GM23338 (cell line): ENCODE data around the gene PDCD4. TPM values are rescaled to one million over a fixed set of nuclear protein-coding genes. Genes with fewer than 3 reads are reported as not detected.
A peak's percentile ranks its signal among the peaks of the same experiment; 100 is the strongest.

Experiments
- ATAC-seq: fragments of 200-7000 bp; cut with Tn5 transposase; 3 replicates; pipeline ENCODE4 v1.9.1; 2020
- DNase-seq: peaks from one replicate; pipeline ENCODE4 v3.0.0-alpha.2; 2015; ENCODE audit warnings: low spot score
- H2AFZ ChIP-seq: fragments of 200-600 bp; sonication (generic); 2 replicates; pipeline ENCODE4 v1.8.0; 2016; ENCODE audit warnings: antibody characterized with exemption, mild to moderate bottlenecking, moderate library complexity
- H3F3A ChIP-seq: fragments of 200-600 bp; sonication (generic); replicated peaks from 2 replicates; pipeline ENCODE4 v1.8.0; 2017; ENCODE audit warnings: antibody characterized with exemption, mixed run types, low read depth
- H3K27ac ChIP-seq: fragments of 200-600 bp; sonication (generic); 2 replicates; pipeline ENCODE4 v1.6.1; 2016; ENCODE audit warnings: low read depth
- H3K27me3 ChIP-seq: fragments of 200-600 bp; sonication (generic); 2 replicates; pipeline ENCODE4 v1.8.0; 2016; ENCODE audit warnings: mild to moderate bottlenecking, mixed run types, moderate library complexity; ENCODE audit not compliant: insufficient read depth
- H3K36me3 ChIP-seq: fragments of 200-600 bp; sonication (generic); 2 replicates; pipeline ENCODE4 v1.8.0; 2016; ENCODE audit warnings: mild to moderate bottlenecking; ENCODE audit not compliant: insufficient read depth
- H3K4me1 ChIP-seq: fragments of 200-600 bp; sonication (generic); 2 replicates; pipeline ENCODE4 v1.8.0; 2016; ENCODE audit warnings: mild to moderate bottlenecking, moderate library complexity; ENCODE audit not compliant: insufficient read depth
- H3K4me2 ChIP-seq: fragments of 200-600 bp; sonication (generic); 2 replicates; pipeline ENCODE4 v1.7.1; 2017; ENCODE audit warnings: mixed run types
- H3K4me3 ChIP-seq: fragments of 200-600 bp; sonication (generic); 2 replicates; pipeline ENCODE4 v1.6.1; 2016; ENCODE audit warnings: mixed run types
- H3K79me2 ChIP-seq: fragments of 200-600 bp; sonication (generic); replicated peaks from 2 replicates; pipeline ENCODE4 v1.8.0; 2017; ENCODE audit warnings: mild to moderate bottlenecking; ENCODE audit not compliant: insufficient read depth
- H3K9me2 ChIP-seq: fragments of 200-600 bp; sonication (generic); 2 replicates; pipeline ENCODE4 v1.8.0; 2017; ENCODE audit not compliant: insufficient read depth
- H4K20me1 ChIP-seq: fragments of 200-600 bp; sonication (generic); replicated peaks from 2 replicates; pipeline ENCODE4 v1.8.0; 2017; ENCODE audit warnings: mild to moderate bottlenecking; ENCODE audit not compliant: insufficient read depth
- H3K27ac Mint-ChIP-seq: 2 replicates; pipeline ENCODE4 v1.8.0; 2020; ENCODE audit warnings: inconsistent platforms, mild to moderate bottlenecking, moderate library complexity, mixed read lengths
- H3K27me3 Mint-ChIP-seq: 3 replicates; pipeline ENCODE4 v1.8.0; 2022; ENCODE audit warnings: low read depth, mild to moderate bottlenecking, moderate library complexity, mixed read lengths, inconsistent platforms; ENCODE audit not compliant: insufficient read depth, poor library complexity
- H3K36me3 Mint-ChIP-seq: 3 replicates; pipeline ENCODE4 v1.8.0; 2021; ENCODE audit warnings: low read depth, mild to moderate bottlenecking, inconsistent platforms, moderate library complexity, mixed read lengths
- H3K4me1 Mint-ChIP-seq: 3 replicates; pipeline ENCODE4 v1.8.0; 2020; ENCODE audit warnings: mild to moderate bottlenecking, inconsistent platforms, mixed read lengths
- H3K4me3 Mint-ChIP-seq: 3 replicates; pipeline ENCODE4 v1.8.0; 2021; ENCODE audit warnings: moderate library complexity, mild to moderate bottlenecking, inconsistent platforms, mixed read lengths
- H3K9me3 Mint-ChIP-seq: 3 replicates; pipeline ENCODE4 v1.8.0; 2020; ENCODE audit warnings: moderate library complexity, mild to moderate bottlenecking, inconsistent platforms, mixed read lengths
- EZH2 ChIP-seq: fragments of 200-600 bp; sonication (generic); IDR thresholded peaks from one replicate; pipeline ENCODE4 v1.8.0; 2017; ENCODE audit warnings: antibody characterized with exemption, mild to moderate bottlenecking, low read depth; ENCODE audit not compliant: unreplicated experiment
- EZH2phosphoT487 ChIP-seq: fragments of 200-600 bp; sonication (generic); IDR thresholded peaks from one replicate; pipeline ENCODE4 v1.8.1; 2018; ENCODE audit warnings: antibody characterized with exemption; ENCODE audit not compliant: unreplicated experiment
- JUNB ChIP-seq: IDR thresholded peaks from one replicate; pipeline ENCODE4 v1.6.1; 2016; ENCODE audit warnings: antibody characterized with exemption; ENCODE audit not compliant: unreplicated experiment
- POLR2AphosphoS5 ChIP-seq: IDR thresholded peaks from 2 replicates; pipeline ENCODE4 v1.6.1; 2016; ENCODE audit warnings: antibody characterized with exemption, low read depth
- STAT1 ChIP-seq: IDR thresholded peaks from one replicate; pipeline ENCODE4 v1.6.1; 2016; ENCODE audit warnings: antibody characterized with exemption; ENCODE audit not compliant: unreplicated experiment
- ZNF114 ChIP-seq: fragments of 250-450 bp; sonication (Bioruptor Pico); IDR thresholded peaks from 2 replicates; pipeline ENCODE4 v1.5.0; 2020; ENCODE audit warnings: mild to moderate bottlenecking, moderate library complexity
- ZNF331 ChIP-seq: fragments of 250-450 bp; sonication (Bioruptor Pico); IDR thresholded peaks from 2 replicates; pipeline ENCODE4 v1.5.0; 2020; ENCODE audit warnings: low read depth, mild to moderate bottlenecking, moderate library complexity
- polyA plus RNA-seq: library from polyadenylated mRNA; unstranded; fragments of >200 nt; fragmentation: Nextera tagmentation; extraction: Ambion mirVana; gene quantifications from 2 replicates; pipeline ENCODE4 v1.2.1, GENCODE V29; 2016
- total RNA-seq: library from RNA; depleted of rRNA; stranded (reverse); fragments of >200 nt; shearing (Covaris generic); gene quantifications from 2 replicates; pipeline ENCODE4 v1.2.3, GENCODE V29; 2014
- TF ChIP-seq, protein P1 (sequence below): fragments of 250-450 bp; sonication (Bioruptor Pico); IDR thresholded peaks from 2 replicates; pipeline ENCODE4 v1.5.0; 2020; ENCODE audit warnings: mild to moderate bottlenecking, moderate library complexity
- TF ChIP-seq, protein P2 (sequence below): IDR thresholded peaks from 2 replicates; pipeline ENCODE4 v1.6.1; 2016; ENCODE audit warnings: antibody characterized with exemption
- TF ChIP-seq, protein P3 (sequence below): IDR thresholded peaks from one replicate; pipeline ENCODE4 v1.6.1; 2018; ENCODE audit warnings: antibody characterized with exemption; ENCODE audit not compliant: unreplicated experiment
- TF ChIP-seq, protein P4 (sequence below), 2 experiments: fragments of 200-600 bp in 1 of 2; sonication (generic) in 1 of 2; conservative IDR thresholded peaks; 2 replicates each; pipeline versions ENCODE4 v1.5.1 to v1.6.1; 2016 to 2017; ENCODE audit warnings: antibody characterized with exemption in 2 of 2, low read depth in 2 of 2, mild to moderate bottlenecking in 2 of 2, moderate library complexity in 1 of 2

The PDCD4 gene
- total and polyA plus RNA-seq, 2 experiments from 2014 or later, result 10.1 to 18.0 TPM

DNA sequence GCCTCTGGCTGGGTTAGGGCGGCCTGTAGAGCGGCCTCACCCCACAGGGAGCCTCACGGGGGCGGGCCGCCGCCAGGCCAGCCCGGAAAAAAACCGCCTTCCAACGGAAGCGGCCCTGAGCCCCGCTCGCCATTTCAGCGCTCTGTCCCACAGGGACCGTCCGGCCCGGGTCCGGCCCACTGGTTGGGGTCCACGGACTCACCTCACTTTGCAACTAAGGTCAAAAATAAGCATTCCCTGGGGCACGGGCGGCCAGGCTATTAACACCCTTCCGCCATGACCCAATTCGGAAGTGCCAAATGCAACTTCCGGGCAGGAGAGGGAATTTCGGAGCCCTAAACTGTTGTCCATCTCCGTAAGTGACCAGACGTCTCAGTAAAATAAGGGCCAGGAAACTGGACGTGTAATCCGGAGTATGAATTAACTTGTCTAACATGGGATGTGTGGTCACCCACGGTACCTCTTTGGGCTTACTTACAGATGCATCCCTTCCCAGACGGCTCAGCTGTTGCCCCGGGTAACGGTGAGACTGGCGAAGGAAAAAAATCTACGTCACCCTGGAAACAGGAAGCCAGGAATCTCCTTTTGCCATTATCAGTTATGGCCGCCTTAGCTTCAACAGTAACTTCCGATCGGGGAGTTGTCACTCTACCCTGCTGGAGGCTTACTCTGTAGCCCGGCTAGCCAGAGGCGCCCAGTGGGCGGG, 47.1 kb downstream of the PDCD4 start, which contains the start of gene BBIP1 (continued):
- TF ChIP-seq, protein P1, sequence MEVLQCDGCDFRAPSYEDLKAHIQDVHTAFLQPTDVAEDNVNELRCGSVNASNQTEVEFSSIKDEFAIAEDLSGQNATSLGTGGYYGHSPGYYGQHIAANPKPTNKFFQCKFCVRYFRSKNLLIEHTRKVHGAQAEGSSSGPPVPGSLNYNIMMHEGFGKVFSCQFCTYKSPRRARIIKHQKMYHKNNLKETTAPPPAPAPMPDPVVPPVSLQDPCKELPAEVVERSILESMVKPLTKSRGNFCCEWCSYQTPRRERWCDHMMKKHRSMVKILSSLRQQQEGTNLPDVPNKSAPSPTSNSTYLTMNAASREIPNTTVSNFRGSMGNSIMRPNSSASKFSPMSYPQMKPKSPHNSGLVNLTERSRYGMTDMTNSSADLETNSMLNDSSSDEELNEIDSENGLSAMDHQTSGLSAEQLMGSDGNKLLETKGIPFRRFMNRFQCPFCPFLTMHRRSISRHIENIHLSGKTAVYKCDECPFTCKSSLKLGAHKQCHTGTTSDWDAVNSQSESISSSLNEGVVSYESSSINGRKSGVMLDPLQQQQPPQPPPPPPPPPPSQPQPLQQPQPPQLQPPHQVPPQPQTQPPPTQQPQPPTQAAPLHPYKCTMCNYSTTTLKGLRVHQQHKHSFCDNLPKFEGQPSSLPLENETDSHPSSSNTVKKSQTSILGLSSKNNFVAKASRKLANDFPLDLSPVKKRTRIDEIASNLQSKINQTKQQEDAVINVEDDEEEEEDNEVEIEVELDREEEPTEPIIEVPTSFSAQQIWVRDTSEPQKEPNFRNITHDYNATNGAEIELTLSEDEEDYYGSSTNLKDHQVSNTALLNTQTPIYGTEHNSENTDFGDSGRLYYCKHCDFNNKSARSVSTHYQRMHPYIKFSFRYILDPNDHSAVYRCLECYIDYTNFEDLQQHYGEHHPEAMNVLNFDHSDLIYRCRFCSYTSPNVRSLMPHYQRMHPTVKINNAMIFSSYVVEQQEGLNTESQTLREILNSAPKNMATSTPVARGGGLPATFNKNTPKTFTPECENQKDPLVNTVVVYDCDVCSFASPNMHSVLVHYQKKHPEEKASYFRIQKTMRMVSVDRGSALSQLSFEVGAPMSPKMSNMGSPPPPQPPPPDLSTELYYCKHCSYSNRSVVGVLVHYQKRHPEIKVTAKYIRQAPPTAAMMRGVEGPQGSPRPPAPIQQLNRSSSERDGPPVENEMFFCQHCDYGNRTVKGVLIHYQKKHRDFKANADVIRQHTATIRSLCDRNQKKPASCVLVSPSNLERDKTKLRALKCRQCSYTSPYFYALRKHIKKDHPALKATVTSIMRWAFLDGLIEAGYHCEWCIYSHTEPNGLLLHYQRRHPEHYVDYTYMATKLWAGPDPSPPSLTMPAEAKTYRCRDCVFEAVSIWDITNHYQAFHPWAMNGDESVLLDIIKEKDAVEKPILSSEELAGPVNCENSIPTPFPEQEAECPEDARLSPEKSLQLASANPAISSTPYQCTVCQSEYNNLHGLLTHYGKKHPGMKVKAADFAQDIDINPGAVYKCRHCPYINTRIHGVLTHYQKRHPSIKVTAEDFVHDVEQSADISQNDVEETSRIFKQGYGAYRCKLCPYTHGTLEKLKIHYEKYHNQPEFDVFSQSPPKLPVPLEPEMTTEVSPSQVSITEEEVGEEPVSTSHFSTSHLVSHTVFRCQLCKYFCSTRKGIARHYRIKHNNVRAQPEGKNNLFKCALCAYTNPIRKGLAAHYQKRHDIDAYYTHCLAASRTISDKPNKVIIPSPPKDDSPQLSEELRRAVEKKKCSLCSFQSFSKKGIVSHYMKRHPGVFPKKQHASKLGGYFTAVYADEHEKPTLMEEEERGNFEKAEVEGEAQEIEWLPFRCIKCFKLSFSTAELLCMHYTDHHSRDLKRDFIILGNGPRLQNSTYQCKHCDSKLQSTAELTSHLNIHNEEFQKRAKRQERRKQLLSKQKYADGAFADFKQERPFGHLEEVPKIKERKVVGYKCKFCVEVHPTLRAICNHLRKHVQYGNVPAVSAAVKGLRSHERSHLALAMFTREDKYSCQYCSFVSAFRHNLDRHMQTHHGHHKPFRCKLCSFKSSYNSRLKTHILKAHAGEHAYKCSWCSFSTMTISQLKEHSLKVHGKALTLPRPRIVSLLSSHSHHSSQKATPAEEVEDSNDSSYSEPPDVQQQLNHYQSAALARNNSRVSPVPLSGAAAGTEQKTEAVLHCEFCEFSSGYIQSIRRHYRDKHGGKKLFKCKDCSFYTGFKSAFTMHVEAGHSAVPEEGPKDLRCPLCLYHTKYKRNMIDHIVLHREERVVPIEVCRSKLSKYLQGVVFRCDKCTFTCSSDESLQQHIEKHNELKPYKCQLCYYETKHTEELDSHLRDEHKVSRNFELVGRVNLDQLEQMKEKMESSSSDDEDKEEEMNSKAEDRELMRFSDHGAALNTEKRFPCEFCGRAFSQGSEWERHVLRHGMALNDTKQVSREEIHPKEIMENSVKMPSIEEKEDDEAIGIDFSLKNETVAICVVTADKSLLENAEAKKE (CRISPR knock-in tag), result no peak
- no peak for TF ChIP-seq EZH2
- TF ChIP-seq POLR2AphosphoS5, result peak; percentile 54

DNA sequence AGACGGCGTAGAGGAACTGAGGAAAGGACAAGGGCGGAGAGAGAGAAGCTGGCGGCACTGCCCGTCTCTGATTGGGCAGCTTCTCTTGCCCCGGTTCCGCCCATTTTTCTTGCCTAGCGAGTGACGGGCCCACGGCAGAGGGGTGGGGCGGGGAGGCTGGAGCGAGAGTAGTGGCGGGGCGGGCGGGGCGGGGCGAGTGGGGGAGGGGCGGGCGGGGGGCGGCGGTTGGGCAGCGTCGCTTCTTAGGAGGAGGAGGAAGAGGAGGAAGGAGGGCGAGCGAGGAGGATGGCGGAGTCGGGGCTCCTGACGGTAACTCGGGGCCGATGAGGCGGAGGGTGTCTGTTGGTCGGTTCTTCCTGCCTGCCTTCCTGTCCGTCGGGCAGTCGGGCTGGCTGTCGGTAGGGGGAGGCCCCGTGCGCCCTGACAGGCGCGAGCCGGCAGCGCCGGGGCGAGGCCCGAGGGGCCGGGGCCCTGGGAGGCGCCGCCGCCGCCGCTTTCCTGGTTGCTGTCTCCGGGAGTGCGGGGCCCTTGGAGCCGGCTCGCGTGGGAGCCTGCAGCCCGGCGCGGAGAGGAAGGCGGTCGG, 47.7 kb downstream of the PDCD4 start, which contains the start of gene SHOC2:
Gene SHOC2 (plus strand): TSS at position 256 of the 583 bp plus-strand sequence. CDS start 44,755 bp downstream, outside the sequence.
- ATAC-seq (peak; percentile 22), DNase-seq (peak; percentile 100)
- H3K4me1 Mint-ChIP-seq, result peaks cover 23% of the 10 kb centered on the region; the same call in 2 of the 3 replicates
- H3K9me2 ChIP-seq, result no peaks in the 10 kb centered on the region
- H3K36me3 ChIP-seq, result no peaks in the 10 kb centered on the region
- no peaks in the 10 kb centered on the region for H3F3A ChIP-seq
- peak within 1 kb of the TSS; percentile 83 for H3K4me2 ChIP-seq
- H3K27me3 ChIP-seq, result no peaks in the 10 kb centered on the region
- peak within 1 kb of the TSS; percentile 99 for H3K27ac Mint-ChIP-seq
- 0 out of 3 replicates have a peak, but pooled peaks cover 4% of the 10 kb centered on the region for H3K36me3 Mint-ChIP-seq
- H3K9me3 Mint-ChIP-seq, result no peaks in the 10 kb centered on the region
- no peak for TF ChIP-seq STAT1
- no peak for TF ChIP-seq ZNF114 (CRISPR knock-in tag)
- TF ChIP-seq, protein P2, sequence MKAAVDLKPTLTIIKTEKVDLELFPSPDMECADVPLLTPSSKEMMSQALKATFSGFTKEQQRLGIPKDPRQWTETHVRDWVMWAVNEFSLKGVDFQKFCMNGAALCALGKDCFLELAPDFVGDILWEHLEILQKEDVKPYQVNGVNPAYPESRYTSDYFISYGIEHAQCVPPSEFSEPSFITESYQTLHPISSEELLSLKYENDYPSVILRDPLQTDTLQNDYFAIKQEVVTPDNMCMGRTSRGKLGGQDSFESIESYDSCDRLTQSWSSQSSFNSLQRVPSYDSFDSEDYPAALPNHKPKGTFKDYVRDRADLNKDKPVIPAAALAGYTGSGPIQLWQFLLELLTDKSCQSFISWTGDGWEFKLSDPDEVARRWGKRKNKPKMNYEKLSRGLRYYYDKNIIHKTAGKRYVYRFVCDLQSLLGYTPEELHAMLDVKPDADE, result no peak
- TF ChIP-seq JUNB, result no peak
- peak; percentile 73 for TF ChIP-seq POLR2AphosphoS5
- TF ChIP-seq ZNF331 (CRISPR knock-in tag), result no peak
- TF ChIP-seq, protein P3, sequence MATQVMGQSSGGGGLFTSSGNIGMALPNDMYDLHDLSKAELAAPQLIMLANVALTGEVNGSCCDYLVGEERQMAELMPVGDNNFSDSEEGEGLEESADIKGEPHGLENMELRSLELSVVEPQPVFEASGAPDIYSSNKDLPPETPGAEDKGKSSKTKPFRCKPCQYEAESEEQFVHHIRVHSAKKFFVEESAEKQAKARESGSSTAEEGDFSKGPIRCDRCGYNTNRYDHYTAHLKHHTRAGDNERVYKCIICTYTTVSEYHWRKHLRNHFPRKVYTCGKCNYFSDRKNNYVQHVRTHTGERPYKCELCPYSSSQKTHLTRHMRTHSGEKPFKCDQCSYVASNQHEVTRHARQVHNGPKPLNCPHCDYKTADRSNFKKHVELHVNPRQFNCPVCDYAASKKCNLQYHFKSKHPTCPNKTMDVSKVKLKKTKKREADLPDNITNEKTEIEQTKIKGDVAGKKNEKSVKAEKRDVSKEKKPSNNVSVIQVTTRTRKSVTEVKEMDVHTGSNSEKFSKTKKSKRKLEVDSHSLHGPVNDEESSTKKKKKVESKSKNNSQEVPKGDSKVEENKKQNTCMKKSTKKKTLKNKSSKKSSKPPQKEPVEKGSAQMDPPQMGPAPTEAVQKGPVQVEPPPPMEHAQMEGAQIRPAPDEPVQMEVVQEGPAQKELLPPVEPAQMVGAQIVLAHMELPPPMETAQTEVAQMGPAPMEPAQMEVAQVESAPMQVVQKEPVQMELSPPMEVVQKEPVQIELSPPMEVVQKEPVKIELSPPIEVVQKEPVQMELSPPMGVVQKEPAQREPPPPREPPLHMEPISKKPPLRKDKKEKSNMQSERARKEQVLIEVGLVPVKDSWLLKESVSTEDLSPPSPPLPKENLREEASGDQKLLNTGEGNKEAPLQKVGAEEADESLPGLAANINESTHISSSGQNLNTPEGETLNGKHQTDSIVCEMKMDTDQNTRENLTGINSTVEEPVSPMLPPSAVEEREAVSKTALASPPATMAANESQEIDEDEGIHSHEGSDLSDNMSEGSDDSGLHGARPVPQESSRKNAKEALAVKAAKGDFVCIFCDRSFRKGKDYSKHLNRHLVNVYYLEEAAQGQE, result no peak
- TF ChIP-seq, protein P4, sequence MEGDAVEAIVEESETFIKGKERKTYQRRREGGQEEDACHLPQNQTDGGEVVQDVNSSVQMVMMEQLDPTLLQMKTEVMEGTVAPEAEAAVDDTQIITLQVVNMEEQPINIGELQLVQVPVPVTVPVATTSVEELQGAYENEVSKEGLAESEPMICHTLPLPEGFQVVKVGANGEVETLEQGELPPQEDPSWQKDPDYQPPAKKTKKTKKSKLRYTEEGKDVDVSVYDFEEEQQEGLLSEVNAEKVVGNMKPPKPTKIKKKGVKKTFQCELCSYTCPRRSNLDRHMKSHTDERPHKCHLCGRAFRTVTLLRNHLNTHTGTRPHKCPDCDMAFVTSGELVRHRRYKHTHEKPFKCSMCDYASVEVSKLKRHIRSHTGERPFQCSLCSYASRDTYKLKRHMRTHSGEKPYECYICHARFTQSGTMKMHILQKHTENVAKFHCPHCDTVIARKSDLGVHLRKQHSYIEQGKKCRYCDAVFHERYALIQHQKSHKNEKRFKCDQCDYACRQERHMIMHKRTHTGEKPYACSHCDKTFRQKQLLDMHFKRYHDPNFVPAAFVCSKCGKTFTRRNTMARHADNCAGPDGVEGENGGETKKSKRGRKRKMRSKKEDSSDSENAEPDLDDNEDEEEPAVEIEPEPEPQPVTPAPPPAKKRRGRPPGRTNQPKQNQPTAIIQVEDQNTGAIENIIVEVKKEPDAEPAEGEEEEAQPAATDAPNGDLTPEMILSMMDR (conservative IDR thresholded peaks at IDR 0.05; ENCODE audit: low read depth in 2 of 2), result no peak
- TF ChIP-seq EZH2phosphoT487, result no peak
- H3K4me1 ChIP-seq, result peaks cover 16% of the 10 kb centered on the region
- H4K20me1 ChIP-seq, result peaks cover 4% of the 10 kb centered on the region; the same call in 1 of the 2 replicates
- H3K79me2 ChIP-seq, result peaks cover 50% of the 10 kb centered on the region
- H3K27me3 Mint-ChIP-seq, result peaks cover 9% of the 10 kb centered on the region
- H2AFZ ChIP-seq, result peak within 1 kb of the TSS; percentile 33; the same call in 1 of the 2 replicates
- peak within 1 kb of the TSS; percentile 95 for H3K27ac ChIP-seq
- H3K4me3 ChIP-seq, result peak within 1 kb of the TSS; percentile 65
- peak within 1 kb of the TSS; percentile 88 for H3K4me3 Mint-ChIP-seq
